SH-SY5Y (cell line): ENCODE data around the gene PRELID1.

ENCODE experiments used
- GATA2 ChIP-seq: IDR thresholded peaks from 2 replicates; pipeline ENCODE4 v1.6.1; 2011; ENCODE audit warnings: mild to moderate bottlenecking, low read depth, low read length
- GATA3 ChIP-seq: IDR thresholded peaks from 2 replicates; pipeline ENCODE4 v1.6.1; 2011; ENCODE audit warnings: low read depth, mild to moderate bottlenecking, low read length, moderate library complexity

Gene PRELID1

DNA sequence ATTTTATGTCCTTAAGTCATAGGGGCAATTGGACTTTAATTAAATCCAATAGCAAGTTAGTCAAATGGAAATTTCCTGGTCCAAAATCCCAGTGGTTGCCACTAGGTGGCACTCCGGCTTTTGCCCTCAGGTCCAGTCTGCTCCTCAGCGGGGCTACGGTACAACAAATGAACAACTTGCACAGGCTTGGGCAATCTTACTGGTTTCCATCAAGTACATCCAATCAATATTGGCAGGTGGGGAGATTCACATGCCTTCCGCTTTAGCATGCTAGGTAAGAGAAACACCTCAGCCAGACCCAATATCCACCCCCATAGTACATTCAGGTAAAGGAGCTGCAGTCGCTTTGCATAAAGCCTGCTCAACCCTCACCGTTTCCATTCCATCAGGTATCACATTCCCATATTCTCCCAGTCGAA, 14.4 kb downstream of the PRELID1 start:
- TF ChIP-seq GATA2 (no peak), GATA3 (no peak)

DNA sequence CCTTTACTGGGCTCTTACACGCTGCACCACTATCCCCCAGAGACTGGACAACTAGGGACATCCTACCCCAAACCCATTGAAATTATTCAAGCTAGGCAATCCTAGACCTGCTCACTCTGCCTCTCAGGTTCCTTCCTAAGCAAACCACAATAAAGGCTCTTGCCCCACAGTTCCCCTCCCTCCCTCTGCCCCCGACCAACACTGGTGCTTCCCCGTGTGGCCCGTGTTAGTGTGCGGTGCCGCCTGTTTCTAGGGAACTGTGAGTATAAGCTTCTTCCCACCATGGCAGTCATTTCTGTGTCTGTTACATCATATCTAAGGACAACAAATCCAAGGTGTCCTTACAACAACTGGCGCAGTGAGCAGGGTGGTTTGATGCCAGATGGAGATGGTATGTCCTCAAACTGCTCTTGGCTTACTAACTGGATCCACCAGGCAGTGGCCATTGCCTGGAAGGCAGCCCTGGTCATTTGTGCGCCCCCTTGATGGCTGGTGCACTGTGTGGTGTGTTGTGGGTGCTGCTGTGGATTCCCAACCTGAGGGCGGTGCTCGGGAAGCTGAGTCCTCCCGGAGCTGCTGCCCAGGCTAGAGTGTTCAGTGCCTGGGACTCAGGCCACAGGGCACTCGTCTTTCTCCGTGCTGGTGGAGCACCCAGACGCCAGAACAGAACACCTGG, 16.5 kb downstream of the PRELID1 start:
- TF ChIP-seq GATA3 (no peak), GATA2 (no peak)

DNA sequence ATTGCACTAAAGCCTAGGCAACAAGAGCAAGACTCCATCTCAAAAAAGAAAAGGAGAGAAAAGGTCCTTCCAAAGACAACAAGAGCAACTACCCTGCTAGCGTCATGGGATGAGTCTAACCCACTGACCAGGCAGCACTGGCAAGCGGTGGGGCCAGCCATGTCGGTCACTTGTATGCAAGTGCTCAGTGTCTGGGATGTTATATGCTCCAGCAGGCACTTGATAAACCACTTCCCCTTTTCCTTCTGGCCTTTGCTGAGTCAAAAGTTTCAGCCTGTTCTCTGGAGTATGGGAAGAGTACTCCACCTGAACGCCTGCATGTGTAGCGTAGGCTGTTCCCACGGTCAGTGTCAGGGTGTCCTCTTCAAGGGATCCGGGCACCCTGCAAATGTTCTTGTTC, 17.3 kb downstream of the PRELID1 start:
- TF ChIP-seq GATA2 (no peak), GATA3 (no peak)

- TF ChIP-seq GATA3 (no peak), GATA2 (no peak)
Measured at GRCh38 chr5:177325868-177326381, 22.3 kb downstream of the PRELID1 start.

GRCh38 chr5:177327539-177328522, 24.2 kb downstream of the PRELID1 start:
- TF ChIP-seq GATA2 (no peak), GATA3 (no peak)

- TF ChIP-seq GATA2 (no peak), GATA3 (no peak)
Measured at GRCh38 chr5:177328545-177329231, 25.1 kb downstream of the PRELID1 start.

GRCh38 chr5:177329883-177330282, 26.3 kb downstream of the PRELID1 start:
- TF ChIP-seq GATA2, result no peak
- no peak for TF ChIP-seq GATA3

GRCh38 chr5:177330991-177331842, 27.6 kb downstream of the PRELID1 start:
- no peak for TF ChIP-seq GATA3
- no peak for TF ChIP-seq GATA2

- TF ChIP-seq GATA3 (no peak), GATA2 (no peak)
Measured at GRCh38 chr5:177332031-177332895, 28.7 kb downstream of the PRELID1 start.

- TF ChIP-seq GATA2 (no peak), GATA3 (no peak)
Measured at GRCh38 chr5:177332896-177333260, 29.3 kb downstream of the PRELID1 start.

GRCh38 chr5:177333420-177334154, 30.0 kb downstream of the PRELID1 start:
- TF ChIP-seq GATA2, result no peak
- TF ChIP-seq GATA3, result no peak

DNA sequence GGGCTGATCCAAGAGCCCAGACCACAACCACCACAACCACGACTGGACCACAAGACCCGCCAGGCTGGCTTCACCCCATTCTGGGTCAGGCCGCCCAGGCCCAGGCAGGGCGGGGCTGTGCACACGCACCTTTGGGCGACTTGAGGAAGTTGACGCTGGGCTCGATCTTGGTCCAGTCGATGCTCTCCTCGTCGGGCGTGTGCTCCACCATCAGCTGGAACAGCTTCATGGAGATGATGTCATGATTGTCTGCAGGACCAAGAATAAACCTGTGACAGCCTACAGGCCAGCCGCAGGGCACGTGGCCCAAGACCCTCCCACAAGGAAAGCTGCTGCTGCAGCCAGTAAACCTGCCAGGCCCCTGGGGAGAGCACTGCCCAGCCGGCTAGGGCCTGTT, 30.6 kb downstream of the PRELID1 start:
- TF ChIP-seq GATA3, result no peak
